PC-9 (cell line): ENCODE measurements around the gene ERBB4.

ENCODE experiments used
- EZH2 ChIP-seq: fragments of 200-600 bp; sonication (generic); IDR thresholded peaks from 2 replicates; pipeline ENCODE4 v1.8.0; 2017; ENCODE audit warnings: antibody characterized with exemption, low read depth
- TF ChIP-seq, protein P1 (sequence below): fragments of 200-600 bp; sonication (generic); conservative IDR thresholded peaks from 2 replicates; pipeline ENCODE4 v1.6.1; 2017; ENCODE audit warnings: mixed run types, antibody characterized with exemption, mild to moderate bottlenecking, moderate library complexity

- TF ChIP-seq, protein P1, sequence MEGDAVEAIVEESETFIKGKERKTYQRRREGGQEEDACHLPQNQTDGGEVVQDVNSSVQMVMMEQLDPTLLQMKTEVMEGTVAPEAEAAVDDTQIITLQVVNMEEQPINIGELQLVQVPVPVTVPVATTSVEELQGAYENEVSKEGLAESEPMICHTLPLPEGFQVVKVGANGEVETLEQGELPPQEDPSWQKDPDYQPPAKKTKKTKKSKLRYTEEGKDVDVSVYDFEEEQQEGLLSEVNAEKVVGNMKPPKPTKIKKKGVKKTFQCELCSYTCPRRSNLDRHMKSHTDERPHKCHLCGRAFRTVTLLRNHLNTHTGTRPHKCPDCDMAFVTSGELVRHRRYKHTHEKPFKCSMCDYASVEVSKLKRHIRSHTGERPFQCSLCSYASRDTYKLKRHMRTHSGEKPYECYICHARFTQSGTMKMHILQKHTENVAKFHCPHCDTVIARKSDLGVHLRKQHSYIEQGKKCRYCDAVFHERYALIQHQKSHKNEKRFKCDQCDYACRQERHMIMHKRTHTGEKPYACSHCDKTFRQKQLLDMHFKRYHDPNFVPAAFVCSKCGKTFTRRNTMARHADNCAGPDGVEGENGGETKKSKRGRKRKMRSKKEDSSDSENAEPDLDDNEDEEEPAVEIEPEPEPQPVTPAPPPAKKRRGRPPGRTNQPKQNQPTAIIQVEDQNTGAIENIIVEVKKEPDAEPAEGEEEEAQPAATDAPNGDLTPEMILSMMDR: no peak
- no peak for TF ChIP-seq EZH2
Observed at GRCh38 chr2:212042562-212042961, 496.0 kb downstream of the ERBB4 start.
